Occipital lobe (tissue), 2 donors: ENCODE data around the gene ARID1B. TPM values are rescaled to one million over a fixed set of nuclear protein-coding genes. Genes with fewer than 3 reads are reported as not detected.

Experiments
- DNase-seq: peaks from one replicate; lab custom pipeline; 2025; lab: John Stamatoyannopoulos, UW
- total RNA-seq: library from RNA; depleted of rRNA; stranded (reverse); fragments of >200 nt; gene quantifications from one replicate; pipeline ENCODE4 v1.2.3, GENCODE V29; 2014

The ARID1B gene
- total RNA-seq, result 95.8 TPM

GRCh38 chr6:156776840-156777576 lies at the start of gene ARID1B:
Gene ARID1B, plus strand, starts transcription at chr6:156777378. Its CDS starts 303 bp downstream, at chr6:156777681.
- peak; percentile 57 for DNase-seq

GRCh38 chr6:156727715-156728385 lies 49.3 kb upstream of the ARID1B start:
- DNase-seq, result no peak

GRCh38 chr6:156729248-156729647 lies 47.9 kb upstream of the ARID1B start:
- DNase-seq, result no peak

- no peak for DNase-seq
Observed at GRCh38 chr6:156731396-156731795, 45.8 kb upstream of the ARID1B start.

- DNase-seq, result no peak
Observed at GRCh38 chr6:156735751-156736150, 41.4 kb upstream of the ARID1B start.

GRCh38 chr6:156740604-156741003 lies 36.6 kb upstream of the ARID1B start:
- no peak for DNase-seq

GRCh38 chr6:156741287-156742073 lies 35.7 kb upstream of the ARID1B start:
- no peak for DNase-seq

- DNase-seq, result no peak
Observed at GRCh38 chr6:156747715-156748114, 29.5 kb upstream of the ARID1B start.

GRCh38 chr6:156748504-156748903 lies 28.7 kb upstream of the ARID1B start:
- no peak for DNase-seq

- DNase-seq, result no peak
Observed at GRCh38 chr6:156752666-156753301, 24.4 kb upstream of the ARID1B start.

- DNase-seq, result no peak
Observed at GRCh38 chr6:156756630-156757610, 20.3 kb upstream of the ARID1B start.

GRCh38 chr6:156757849-156758248 lies 19.3 kb upstream of the ARID1B start:
- DNase-seq, result no peak

- no peak for DNase-seq
Observed at GRCh38 chr6:156760377-156760776, 16.8 kb upstream of the ARID1B start.

- no peak for DNase-seq
Observed at GRCh38 chr6:156762547-156762946, 14.6 kb upstream of the ARID1B start.

- no peak for DNase-seq
Observed at GRCh38 chr6:156765117-156765516, 12.1 kb upstream of the ARID1B start.

GRCh38 chr6:156767603-156768467 lies 9.3 kb upstream of the ARID1B start:
- no peak for DNase-seq

- DNase-seq, result no peak
Observed at GRCh38 chr6:156771047-156771446, 6.1 kb upstream of the ARID1B start.

- no peak for DNase-seq
Observed at GRCh38 chr6:156771761-156772160, 5.4 kb upstream of the ARID1B start.

GRCh38 chr6:156773476-156773875 lies 3.7 kb upstream of the ARID1B start:
- no peak for DNase-seq
